ENCODE results near the gene SCAMP2.

Gene SCAMP2

DNA sequence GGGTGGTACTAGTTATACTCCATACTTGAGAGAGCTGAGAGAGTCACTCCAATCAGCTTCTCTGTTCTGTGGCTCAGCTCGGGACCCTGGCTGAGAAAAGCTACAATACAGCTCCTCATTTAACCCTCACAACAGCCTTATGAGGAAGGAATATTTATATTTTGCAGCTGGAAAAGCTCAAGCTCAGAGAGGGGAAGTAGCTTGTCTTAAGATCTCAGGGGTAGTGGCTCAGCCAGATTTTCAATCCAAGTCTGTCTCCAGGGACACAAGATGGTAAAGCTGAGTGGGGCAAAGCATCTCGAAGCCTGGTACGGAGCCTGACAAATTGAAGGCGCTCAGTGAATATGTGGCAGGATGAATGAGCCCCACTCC lies 14.8 kb downstream of the SCAMP2 start:
- no peak for DNase-seq (ENCODE audit: low read depth in 3 of 3)

DNA sequence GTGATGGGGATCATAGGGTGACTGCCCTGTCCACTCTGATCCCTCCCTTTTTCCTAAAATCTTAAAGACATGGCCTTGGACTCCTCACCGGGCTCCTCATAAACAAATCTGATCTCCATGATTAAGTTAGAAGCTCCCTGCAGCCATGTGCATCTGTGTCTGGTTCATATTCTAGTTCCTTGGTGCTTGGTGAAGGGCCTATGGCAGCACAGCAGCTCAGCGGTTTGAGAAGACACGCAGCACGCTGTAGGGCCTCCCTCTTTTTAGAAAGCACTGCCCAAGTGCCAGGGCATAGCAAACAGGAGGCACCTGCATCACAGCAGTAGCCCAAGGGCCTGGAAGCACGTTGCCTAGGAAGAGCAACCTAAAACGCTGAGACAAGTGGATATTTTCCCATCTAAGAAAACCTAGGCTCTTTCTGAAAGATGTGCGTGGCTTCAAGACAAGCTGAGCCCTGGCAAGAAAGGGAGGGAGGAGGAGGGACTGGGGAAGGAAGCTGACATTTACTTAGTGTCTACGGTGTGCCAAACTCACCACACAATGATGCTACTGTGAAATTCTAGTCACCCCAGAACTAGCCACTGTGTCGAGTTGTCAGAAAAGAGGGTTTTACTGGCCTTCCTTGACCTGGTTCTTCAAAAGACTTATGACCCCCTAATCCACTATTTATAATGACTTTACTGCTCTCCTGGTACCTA lies 15.3 kb downstream of the SCAMP2 start:
- DNase-seq (ENCODE audit: low read depth in 3 of 3), result no peak

DNA sequence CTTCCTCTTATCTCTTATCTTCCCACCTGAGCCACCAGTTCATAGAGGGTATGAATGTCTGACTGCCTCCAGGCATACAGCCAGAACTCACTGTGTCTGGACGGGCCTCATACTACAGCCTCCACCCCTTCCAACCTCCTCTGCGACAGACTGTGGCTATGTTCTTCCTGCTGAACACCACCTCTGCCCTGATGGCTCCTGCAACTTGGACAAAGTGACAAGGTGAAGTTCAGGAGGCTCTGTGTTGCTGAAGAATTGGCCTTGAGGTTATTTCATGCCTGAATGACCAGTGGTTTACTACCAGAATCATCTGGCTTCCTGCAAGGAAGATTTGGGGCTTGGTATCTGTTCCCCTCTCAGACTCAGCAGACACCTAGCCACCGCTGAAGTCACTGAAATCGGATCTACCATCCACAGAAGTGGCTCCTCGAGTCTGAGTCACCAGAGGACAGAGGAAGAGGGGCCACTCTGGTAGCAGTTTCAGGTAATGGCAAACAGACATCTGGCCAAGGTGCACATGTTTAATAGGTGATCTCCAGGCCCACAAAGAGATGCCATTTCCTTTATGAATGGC lies 16.0 kb downstream of the SCAMP2 start:
- DNase-seq (ENCODE audit: low read depth in 3 of 3), result no peak

DNA sequence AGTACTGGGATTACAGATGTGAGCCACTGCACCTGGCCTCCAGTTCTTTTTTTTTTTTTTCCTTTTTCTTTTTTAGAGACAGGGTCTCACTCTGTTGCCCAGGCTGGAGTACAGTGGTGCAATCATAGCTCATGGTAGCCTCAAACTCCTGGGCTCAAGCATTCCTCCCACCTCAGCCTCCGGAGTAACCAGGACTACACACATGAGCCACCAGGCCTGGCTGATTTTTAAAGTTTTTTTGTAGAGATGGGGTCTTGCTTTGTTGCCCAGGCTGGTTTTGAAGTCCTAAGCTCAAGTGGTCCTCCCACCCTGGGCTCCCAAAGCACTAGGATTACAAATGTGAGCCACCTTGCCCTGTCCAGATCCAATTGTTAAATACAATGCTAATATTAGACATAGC lies 16.6 kb downstream of the SCAMP2 start:
- DNase-seq (ENCODE audit: low read depth in 3 of 3), result no peak

DNA sequence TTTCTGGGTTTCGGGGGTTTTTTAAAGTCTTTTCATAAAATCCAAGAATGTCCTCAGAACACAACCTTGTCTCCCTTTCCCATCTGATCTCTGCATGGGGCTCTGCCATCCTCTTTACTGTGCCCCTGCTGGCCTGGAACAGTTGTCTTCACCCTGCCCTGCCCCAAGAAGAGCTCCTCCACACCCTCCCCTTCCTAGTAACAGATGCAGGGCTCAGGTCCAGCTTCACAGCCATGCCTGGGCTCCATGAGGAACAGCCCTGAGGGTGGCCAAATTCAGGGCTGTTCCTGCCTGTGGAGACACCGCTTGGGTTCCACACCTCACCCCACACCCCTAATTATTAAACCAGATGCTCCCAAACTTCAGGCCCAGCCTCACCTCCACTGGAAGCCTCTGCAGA lies 17.3 kb downstream of the SCAMP2 start:
- DNase-seq (ENCODE audit: low read depth in 3 of 3), result no peak

DNA sequence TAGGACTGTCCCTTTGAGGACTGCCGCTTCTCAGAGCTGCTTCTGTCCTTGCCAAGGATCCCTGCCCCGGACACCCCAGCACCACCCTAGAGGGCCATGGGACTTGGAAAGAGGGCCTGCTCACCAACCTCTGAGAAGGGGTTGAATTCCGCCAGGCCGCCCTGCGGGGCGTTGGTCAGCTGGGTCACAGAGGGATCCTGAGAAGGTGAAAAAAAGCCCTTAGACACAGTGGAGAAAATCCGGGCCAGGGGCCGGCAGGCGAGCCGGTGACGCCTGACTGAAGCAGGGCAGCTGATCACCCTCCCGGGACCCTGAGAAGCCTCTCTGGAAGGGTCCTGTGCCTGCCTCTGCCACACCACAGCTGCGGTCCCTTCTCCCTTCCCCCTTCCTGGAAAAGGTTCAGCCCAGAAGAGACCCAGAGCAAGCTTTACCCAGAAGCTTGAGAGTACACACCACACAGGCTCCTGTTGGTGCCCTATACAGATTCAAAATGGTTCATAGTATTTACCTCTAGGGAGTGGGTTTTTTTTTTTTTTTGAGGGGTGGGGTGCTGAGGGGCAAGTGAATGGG lies 18.6 kb downstream of the SCAMP2 start:
- DNase-seq (ENCODE audit: low read depth in 3 of 3), result no peak

DNA sequence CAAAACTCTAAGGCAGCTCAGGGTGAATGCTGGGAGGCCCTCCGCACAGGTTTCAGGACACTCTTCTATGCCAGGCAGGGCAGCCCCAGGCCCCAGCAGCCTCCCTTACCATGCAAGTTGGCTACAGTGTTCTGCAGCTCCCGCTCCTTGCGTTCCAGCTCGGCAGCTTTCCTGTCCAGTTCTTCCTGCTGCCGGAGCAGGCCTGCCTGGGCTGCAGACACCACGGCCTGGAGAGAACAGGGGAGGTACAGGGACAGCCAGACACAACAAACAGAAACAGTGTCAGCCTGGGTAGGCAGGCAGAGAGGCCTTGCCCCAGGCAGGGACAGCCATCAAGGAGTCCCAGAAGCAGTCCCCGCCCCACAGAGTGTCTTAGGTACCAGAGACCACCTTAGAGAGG lies 21.2 kb downstream of the SCAMP2 start:
- DNase-seq (ENCODE audit: low read depth in 3 of 3), result no peak

DNA sequence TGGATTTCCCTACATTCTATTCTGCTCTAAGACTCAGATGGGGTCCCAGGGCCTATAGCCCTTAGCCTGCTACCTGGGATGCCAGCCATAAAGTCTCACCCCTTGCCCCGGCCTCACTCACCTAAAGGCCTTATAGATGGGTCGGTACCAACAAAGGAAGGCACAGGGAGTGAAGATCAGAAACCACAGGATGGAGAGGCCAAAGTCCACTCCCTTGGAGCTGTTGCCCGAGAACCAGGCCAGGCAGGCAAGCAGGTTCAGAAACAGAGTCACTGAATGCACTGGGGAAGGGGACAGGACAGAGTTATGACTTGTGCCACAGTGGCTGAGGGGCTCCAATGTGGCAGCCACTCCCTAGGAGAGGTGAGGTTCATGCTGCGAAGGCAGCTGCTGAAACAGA lies 22.8 kb downstream of the SCAMP2 start:
- DNase-seq (ENCODE audit: low read depth in 3 of 3), result no peak

DNA sequence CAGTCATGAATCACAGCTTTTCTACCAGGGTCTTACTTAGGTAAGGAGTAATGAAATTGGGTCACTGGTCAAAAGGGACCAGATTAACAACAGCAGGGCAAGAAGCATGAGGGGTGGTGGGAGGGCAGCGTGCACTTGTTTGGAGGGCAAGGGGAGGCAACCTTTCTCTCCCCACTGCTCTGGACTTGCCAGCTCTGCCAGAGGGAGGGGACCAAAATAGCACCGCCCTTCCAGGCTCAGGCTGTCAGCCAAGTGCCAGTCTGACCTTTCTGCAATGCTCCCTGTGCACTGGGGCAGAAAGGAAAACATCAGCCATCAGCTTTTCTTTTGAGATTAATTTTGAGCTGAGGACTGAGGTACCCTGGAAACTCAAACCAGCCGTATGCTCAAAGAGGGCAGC lies 25.7 kb downstream of the SCAMP2 start:
- DNase-seq (ENCODE audit: low read depth in 3 of 3), result no peak

DNA sequence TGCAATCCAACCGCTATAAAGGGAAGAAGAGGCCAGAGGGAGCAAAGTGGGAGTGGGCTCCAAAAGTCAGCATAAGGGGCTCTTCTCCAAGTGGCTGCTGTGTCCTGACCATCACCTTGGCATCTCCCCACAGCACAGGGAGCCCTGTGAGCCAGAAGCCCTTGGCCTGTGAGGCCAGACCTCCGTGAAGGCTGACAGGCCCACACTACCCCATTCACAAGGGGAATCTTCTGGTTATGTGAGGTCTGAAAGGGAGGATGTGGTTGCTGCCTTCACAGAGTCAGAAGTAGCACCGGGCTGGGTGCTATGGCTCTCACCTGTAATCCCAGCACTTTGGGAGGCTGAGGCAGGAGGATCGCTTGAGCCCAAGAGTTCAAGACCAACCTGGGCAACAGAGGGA lies 27.6 kb downstream of the SCAMP2 start:
- DNase-seq (ENCODE audit: low read depth in 3 of 3), result no peak

DNA sequence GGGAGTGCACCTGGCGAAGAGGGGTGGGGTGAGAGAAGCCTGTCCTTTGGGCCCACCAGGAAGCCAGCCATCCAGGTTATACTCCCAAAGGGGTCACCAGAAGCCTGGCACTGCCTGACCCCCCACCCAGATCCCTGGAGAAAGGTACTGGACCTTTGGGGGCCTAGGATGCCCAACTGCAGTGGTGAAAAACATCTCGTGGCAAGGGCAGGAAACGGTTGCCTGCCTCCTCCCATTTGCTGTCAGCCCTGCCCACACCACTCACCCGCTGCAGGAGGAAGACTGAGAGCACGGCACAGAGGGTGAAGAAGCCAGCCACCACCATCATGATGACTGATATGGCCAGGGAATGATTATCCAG lies 28.0 kb downstream of the SCAMP2 start:
- DNase-seq (ENCODE audit: low read depth in 3 of 3), result peak in 2 of 3 experiments; percentile 32 to 57

DNA sequence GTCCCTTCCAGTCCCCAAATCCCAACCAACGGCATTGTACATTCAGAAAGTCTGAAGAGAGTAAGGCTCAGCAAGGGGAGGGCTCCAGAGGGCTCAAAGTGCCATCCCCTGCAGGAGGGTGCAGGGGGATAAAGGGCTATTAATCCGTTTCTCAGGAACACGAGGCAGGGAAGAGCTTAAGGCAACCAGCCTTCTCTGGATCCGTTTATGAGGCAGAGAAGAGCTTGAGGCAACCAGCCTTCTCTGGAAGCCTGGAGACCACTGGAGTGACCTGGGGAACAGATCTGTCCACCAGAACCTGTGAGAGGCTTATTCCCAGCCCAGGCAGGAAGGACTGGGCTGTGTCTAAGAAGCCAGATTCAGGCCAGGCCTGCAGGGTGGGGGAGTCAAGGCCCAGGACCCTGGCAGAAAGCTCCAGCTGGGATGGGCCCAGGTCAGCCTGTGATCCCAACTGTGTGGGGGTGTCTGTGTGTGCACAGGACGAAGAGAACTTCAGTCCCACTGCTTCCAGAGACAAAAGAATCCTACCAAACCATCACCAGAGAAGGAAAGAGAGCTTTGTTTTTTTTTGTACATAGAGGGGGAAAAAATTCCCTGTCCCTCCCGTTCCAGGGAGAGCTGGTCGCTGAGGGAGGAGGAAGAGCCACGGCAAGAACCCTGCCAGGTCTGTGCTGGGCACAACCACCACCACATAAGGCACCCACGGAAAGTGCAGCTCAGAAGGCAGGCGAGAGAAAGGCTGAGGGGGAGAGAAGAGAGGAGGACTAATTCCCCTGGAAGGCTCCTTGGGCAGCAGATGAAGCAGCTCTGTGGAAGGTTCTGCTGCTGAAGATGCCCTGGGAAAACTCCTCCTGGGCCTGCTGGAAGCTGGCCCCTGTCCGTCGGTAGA lies 28.6 kb downstream of the SCAMP2 start:
- no peak for DNase-seq (ENCODE audit: low read depth in 3 of 3)

DNA sequence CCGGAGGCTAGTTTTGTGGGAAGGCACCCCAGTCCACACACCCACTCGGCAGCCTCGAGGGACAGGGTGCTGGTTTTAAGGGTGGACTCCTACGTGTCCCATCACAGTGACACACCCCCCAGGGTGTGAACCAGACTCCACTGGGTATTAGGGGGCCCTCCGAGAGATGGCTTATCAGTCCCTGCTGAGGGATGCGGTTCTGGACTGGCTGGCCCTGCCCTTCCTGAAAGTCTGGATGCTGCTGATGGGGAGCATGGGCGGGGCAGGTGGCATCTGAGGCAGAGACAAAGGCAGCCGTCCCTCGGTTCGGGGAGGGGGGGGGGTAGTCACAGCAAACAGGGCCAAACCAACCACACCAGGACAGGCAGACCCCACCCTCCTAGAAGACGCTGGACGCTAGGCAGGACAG lies 29.3 kb downstream of the SCAMP2 start:
- no peak for DNase-seq (ENCODE audit: low read depth in 3 of 3)

DNA sequence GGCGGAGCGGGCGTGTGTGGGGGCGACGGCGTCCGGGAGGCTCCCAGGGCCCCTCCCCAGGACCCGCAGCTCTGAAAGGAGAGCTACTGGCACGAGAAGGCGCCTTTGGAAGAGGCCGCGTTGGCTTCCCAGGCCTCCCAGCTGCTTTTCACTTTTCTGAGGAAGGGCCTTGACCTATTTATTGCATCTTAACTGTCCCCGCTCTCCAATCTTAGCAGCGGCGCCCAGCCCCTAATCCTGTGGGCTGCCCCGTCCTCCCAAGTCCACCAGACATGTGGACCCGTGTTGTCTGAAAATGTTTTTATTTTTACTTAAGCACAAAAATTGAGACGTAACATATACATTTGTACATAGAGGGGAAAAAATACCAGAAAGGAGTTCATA lies 29.7 kb downstream of the SCAMP2 start:
- DNase-seq (ENCODE audit: low read depth in 3 of 3), result no peak

DNA sequence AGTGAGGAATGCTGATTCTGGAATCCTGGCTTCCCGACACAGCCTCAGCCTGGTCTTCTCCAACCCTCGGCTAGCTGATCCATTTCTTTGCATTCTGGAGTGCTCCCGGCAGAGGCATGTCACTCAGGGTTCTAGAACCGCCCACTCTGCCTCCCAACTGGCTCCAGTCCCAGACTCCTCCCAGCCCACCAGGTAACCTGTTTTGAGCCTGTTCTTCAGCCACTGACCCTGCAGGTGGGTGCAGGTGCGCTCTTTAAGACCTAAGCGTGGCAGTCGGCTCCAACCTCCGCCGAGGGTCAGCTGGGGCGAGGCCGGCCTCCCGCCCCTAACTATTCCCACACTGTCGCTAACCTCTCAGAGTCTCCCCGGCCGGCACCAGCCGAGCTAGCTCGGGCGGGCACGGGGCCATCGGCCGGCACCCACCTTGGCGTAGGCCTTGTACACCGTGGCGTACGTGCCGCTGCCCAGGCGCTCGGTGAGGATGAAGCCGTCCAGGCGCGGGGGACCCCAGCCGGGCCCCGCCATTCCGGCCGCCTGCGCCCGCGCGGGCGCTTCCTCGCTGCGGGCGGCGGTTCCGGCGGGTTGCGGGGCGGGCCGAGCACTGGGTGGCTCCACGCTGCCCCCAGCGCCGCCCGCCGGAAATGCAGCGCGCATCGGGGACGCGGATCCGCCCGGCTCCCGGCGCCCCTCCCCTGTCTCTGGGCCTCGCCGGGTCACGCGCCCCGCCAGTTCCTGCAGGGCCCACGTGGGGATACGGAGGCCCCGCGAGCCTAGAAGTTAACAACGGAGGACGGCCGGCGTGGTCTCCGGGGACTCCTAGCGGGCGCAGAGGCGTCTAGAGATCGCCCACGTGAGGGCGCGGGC lies 30.4 kb downstream of the SCAMP2 start, which contains the start of gene ULK3:
ULK3 (minus strand) TSS at position 576 of the 864 bp plus-strand sequence; CDS start at position 525, 51 bp downstream.
- DNase-seq (ENCODE audit: low read depth in 3 of 3), result peak; percentile 84 to 91 (median 90)

DNA sequence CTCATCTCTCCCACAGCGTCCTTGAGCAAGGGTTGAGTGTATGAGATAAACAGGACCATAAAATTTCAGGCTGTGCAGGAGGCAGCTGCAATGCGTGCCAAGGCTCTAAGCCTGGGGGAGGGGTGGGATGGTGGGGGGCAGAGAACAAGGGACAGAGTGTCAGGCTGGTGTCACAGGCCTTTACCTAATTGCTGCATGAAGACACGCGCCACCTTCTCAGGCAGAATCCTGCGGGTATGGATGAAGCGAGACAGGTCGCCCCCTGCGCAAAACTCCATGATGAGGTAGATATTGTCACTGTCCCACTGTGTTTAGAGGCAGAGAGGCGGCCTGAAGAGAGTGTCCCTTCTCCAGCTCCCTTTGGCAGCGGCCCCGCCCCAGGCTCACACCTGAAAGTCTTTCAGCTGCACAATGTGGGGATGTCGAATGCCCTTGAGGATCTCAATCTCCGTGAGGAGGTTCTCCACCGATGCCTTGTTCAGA lies 31.2 kb downstream of the SCAMP2 start:
- no peak for DNase-seq (ENCODE audit: low read depth in 3 of 3)

DNA sequence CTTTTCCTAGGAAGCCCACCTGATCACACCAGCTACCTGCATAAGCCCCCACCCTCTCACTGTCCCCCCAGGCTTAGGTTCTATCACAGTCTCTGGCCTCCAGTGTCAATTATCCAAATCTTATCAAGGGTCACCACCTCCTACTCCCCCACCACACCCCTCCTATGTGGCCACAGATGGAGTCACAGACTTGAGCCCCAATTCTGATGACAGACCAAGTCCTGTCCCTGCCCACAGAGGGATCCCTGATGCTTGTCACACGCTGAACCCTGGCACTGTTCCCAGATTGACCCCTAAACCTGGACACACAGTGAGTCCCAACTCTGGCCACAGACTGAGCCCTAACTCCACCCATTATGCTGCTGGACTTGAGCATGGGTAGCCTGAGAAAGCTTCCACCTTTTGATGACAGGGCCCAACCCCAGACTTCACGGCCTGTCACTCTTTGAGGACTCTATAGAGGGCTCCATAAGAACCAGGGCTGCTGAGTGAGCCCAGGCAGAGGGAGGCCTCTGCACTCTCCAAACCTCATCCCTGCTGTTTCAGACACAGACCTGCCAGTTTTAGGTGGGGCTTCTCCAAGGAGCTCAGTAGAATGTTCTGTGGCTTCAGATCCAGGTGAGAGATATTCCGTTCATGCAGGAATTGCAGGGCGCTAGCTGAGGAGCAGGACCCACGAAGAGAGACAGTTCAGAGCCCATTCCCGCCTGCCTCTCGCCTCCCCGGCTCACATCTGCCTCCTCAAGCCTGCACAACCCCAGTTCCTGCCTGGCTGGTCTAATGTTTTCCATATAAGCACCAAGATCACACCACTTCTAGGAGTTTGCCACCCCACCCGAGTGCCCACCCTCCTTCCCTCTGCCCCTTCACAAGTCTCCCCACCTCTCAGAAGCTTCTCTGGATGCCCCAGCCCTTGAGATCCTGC lies 32.1 kb downstream of the SCAMP2 start:
- no peak for DNase-seq (ENCODE audit: low read depth in 3 of 3)

DNA sequence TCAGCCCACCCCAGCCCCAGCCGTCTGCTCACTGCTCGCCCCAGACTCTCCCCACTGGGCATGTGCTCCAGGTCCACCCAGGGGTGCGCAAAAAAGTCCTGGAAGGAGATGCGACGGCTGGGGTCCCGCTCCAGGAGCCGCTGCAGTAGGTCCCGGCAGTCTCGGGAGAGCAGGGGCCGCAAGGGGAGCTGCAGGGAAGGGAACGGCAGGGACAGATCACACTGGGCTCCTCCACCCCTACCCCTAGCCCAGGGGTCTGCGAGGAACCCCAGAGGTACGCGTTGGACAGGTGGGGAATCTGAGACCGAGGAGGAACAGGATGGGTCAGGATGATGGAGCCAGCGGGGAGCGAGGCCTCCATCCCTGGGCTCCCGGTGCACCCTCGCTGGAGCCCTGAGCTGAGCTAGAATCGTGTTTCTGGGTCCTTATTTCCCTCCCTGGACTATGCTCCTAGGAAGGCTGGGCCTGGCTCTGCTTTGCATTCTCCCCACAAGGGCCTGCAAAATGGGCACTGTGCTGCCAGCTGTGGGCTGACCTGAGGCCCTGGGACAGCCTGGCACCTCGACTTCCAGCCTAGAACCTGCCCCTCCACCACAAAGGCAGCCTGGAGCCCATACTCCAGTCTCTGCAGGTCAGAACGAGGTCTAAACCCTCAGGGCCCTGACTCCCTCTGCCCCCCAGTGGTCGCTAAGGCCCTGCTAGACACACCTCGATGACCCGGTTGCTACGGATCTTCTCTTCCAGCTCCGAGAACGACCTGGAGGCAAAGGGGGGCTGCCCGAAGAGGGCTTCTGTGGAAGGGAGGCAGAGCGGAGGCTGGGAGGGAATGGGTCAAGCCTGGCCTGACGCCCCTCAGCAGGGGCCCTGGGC lies 33.4 kb downstream of the SCAMP2 start:
- DNase-seq (ENCODE audit: low read depth in 3 of 3), result no peak
